HepG2 (cell line): ENCODE results near the gene GALNT18. TPM values are rescaled to one million over a fixed set of nuclear protein-coding genes. Genes with fewer than 3 reads are reported as not detected.

Experiments
- FLYWCH1 ChIP-seq: sonication (generic); formaldehyde crosslinking; IDR thresholded peaks from 2 replicates; pipeline ENCODE4 v1.8.1; 2023; ENCODE audit warnings: mild to moderate bottlenecking, missing genetic modification reagents
- GFI1 ChIP-seq: sonication (generic); formaldehyde crosslinking; IDR thresholded peaks from 2 replicates; pipeline ENCODE4 v1.5.0; 2020; ENCODE audit warnings: missing genetic modification reagents, mild to moderate bottlenecking, borderline replicate concordance
- ONECUT2 ChIP-seq: sonication (generic); formaldehyde crosslinking; IDR thresholded peaks from 2 replicates; pipeline ENCODE4 v1.4.0; 2020; ENCODE audit warnings: missing genetic modification reagents
- ZBTB7B ChIP-seq: sonication (generic); formaldehyde crosslinking; IDR thresholded peaks from 2 replicates; pipeline ENCODE4 v1.4.0; 2020; ENCODE audit warnings: missing genetic modification reagents
- ZNF280D ChIP-seq: sonication (generic); formaldehyde crosslinking; IDR thresholded peaks from 2 replicates; pipeline ENCODE4 v1.5.1; 2020; ENCODE audit warnings: mild to moderate bottlenecking, missing genetic modification reagents
- ZNF383 ChIP-seq: sonication (generic); formaldehyde crosslinking; IDR thresholded peaks from 2 replicates; pipeline ENCODE4 v1.4.0; 2020; ENCODE audit warnings: missing genetic modification reagents, mild to moderate bottlenecking, borderline replicate concordance
- ZNF710 ChIP-seq: sonication (generic); formaldehyde crosslinking; IDR thresholded peaks from 2 replicates; pipeline ENCODE4 v1.5.0; 2020; ENCODE audit warnings: mild to moderate bottlenecking, missing genetic modification reagents, borderline replicate concordance
- polyA plus RNA-seq, 8 experiments: library from polyadenylated mRNA; depleted of rRNA in 3 of 8; stranded (reverse) in 7 of 8; unstranded in 1 of 8; fragments of >200 nt; fragmentation: Illumina TruSeq in 4 of 8; extraction: Trizol in 4 of 8; gene quantifications; 2 replicates each; pipeline versions ENCODE4 v1.2.1 to v1.2.3, GENCODE V29; 2011 to 2016; ENCODE audit warnings: low read depth in 4 of 8, missing spikeins in 1 of 8, mixed read lengths in 1 of 8; ENCODE audit not compliant: insufficient read depth in 1 of 8
- total RNA-seq, 5 experiments: library from RNA; depleted of rRNA; stranded (reverse); fragments of >200 nt; fragmentation: Illumina TruSeq; extraction: Trizol; gene quantifications; 2 replicates each; pipeline ENCODE4 v1.2.3, GENCODE V29; 2016; ENCODE audit warnings: low read depth in 1 of 5

Gene GALNT18
- total and polyA plus RNA-seq, 2 of the 13 experiments (the other 11 are each of a cell fraction or from before 2014, with no cell fraction given): 0.11 TPM; not detected in 1

GRCh38 chr11:11279956-11280689, 341.7 kb downstream of the GALNT18 start (continued):
- TF ChIP-seq ZNF280D: no peak
- no peak for TF ChIP-seq FLYWCH1 (CRISPR knock-in tag)
- TF ChIP-seq ONECUT2 (CRISPR knock-in tag): no peak
- no peak for TF ChIP-seq ZNF710 (CRISPR knock-in tag)
- no peak for TF ChIP-seq ZNF383 (CRISPR knock-in tag)
- TF ChIP-seq GFI1 (CRISPR knock-in tag): peak; percentile 65; the same call in 1 of the 2 replicates
- TF ChIP-seq ZBTB7B (CRISPR knock-in tag): no peak
